ENCODE results near the gene LIPT1.

LIPT1 gene

DNA sequence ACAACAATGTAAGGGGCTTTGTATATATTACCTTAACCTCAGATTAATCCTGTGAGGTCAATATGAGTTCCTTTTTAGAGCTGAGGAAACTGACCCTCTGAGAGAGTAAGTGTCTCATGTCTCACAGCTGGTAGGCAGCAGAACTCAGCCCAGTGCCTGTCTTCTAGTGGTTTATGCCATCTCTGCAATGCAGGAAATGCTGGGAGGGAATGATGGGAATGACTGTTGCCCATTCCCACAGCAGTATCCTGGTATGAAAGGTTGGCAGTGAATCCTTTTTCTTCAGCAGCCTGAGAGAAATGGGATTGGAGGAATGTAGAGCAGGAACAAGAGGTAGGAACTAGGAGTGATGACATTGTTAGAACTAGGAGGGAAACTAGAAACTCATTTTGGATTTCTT lies 32.2 kb downstream of the LIPT1 start:
- TF ChIP-seq NFIC (IDR thresholded peaks at IDR 0.05): no peak
- no peak for TF ChIP-seq USF1 (IDR thresholded peaks at IDR 0.05)
- no peak for TF ChIP-seq TAF1 (IDR thresholded peaks at IDR 0.05; ENCODE audit: low read depth)
- no peak for TF ChIP-seq YY1 (IDR thresholded peaks at IDR 0.05; ENCODE audit: low read depth)
- TF ChIP-seq TEAD4 (IDR thresholded peaks at IDR 0.05): no peak
- TF ChIP-seq EGR1 (IDR thresholded peaks at IDR 0.05): no peak
- TF ChIP-seq EP300 (IDR thresholded peaks at IDR 0.05; ENCODE audit: borderline replicate concordance): no peak
- TF ChIP-seq RAD21 (IDR thresholded peaks at IDR 0.05; ENCODE audit: low read depth): no peak
- no peak for TF ChIP-seq ZBTB7A (IDR thresholded peaks at IDR 0.05; ENCODE audit: low read depth)
- TF ChIP-seq, protein P1, sequence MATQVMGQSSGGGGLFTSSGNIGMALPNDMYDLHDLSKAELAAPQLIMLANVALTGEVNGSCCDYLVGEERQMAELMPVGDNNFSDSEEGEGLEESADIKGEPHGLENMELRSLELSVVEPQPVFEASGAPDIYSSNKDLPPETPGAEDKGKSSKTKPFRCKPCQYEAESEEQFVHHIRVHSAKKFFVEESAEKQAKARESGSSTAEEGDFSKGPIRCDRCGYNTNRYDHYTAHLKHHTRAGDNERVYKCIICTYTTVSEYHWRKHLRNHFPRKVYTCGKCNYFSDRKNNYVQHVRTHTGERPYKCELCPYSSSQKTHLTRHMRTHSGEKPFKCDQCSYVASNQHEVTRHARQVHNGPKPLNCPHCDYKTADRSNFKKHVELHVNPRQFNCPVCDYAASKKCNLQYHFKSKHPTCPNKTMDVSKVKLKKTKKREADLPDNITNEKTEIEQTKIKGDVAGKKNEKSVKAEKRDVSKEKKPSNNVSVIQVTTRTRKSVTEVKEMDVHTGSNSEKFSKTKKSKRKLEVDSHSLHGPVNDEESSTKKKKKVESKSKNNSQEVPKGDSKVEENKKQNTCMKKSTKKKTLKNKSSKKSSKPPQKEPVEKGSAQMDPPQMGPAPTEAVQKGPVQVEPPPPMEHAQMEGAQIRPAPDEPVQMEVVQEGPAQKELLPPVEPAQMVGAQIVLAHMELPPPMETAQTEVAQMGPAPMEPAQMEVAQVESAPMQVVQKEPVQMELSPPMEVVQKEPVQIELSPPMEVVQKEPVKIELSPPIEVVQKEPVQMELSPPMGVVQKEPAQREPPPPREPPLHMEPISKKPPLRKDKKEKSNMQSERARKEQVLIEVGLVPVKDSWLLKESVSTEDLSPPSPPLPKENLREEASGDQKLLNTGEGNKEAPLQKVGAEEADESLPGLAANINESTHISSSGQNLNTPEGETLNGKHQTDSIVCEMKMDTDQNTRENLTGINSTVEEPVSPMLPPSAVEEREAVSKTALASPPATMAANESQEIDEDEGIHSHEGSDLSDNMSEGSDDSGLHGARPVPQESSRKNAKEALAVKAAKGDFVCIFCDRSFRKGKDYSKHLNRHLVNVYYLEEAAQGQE (IDR thresholded peaks at IDR 0.05; ENCODE audit: low read depth): no peak
- TF ChIP-seq CREB1 (IDR thresholded peaks at IDR 0.05; ENCODE audit: low read depth): no peak
- TF ChIP-seq, protein P2, sequence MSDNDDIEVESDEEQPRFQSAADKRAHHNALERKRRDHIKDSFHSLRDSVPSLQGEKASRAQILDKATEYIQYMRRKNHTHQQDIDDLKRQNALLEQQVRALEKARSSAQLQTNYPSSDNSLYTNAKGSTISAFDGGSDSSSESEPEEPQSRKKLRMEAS (IDR thresholded peaks at IDR 0.05): no peak

DNA sequence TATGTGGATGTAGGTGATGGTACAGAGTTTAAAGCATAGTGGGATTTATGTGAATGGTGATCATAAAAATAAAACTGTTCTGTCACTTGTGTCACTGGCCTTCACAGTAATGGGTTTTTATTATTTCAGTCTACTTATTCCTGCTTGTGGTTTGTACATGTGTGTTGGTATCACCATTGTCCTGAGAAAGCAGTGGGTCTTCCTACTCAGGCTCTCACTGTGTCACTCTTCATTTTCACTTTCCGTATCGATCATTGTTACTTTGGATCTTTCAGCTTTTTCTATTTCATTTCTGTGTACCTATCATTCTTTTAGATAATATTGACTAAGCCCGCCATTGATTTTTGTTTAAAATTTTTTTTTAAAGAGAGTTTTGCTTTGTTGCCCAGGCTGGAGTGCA lies 33.6 kb downstream of the LIPT1 start:
- TF ChIP-seq, protein P1 (IDR thresholded peaks at IDR 0.05; ENCODE audit: low read depth): no peak
- no peak for TF ChIP-seq FOXM1 (IDR thresholded peaks at IDR 0.05; ENCODE audit: borderline replicate concordance, low read depth)
- TF ChIP-seq YY1 (IDR thresholded peaks at IDR 0.05; ENCODE audit: low read depth): no peak
- TF ChIP-seq RAD21 (IDR thresholded peaks at IDR 0.05; ENCODE audit: low read depth): no peak
- TF ChIP-seq TEAD4 (IDR thresholded peaks at IDR 0.05): no peak
- TF ChIP-seq CEBPB (IDR thresholded peaks at IDR 0.05): no peak
- TF ChIP-seq EP300 (IDR thresholded peaks at IDR 0.05; ENCODE audit: borderline replicate concordance): no peak
- no peak for TF ChIP-seq CREB1 (IDR thresholded peaks at IDR 0.05; ENCODE audit: low read depth)
- TF ChIP-seq ZBTB7A (IDR thresholded peaks at IDR 0.05; ENCODE audit: low read depth): no peak
- TF ChIP-seq TCF12 (IDR thresholded peaks at IDR 0.05; ENCODE audit: low read depth): no peak
- no peak for TF ChIP-seq NFIC (IDR thresholded peaks at IDR 0.05)
- TF ChIP-seq USF1 (IDR thresholded peaks at IDR 0.05): no peak
- no peak for TF ChIP-seq EGR1 (IDR thresholded peaks at IDR 0.05)
- TF ChIP-seq, protein P2 (IDR thresholded peaks at IDR 0.05): no peak
- TF ChIP-seq TAF1 (IDR thresholded peaks at IDR 0.05; ENCODE audit: low read depth): no peak

GRCh38 chr2:99190548-99190947 lies 35.8 kb downstream of the LIPT1 start:
- TF ChIP-seq CREB1 (IDR thresholded peaks at IDR 0.05; ENCODE audit: low read depth) (no peak), CEBPB (IDR thresholded peaks at IDR 0.05) (no peak), ZBTB7A (IDR thresholded peaks at IDR 0.05; ENCODE audit: low read depth) (no peak), TAF1 (IDR thresholded peaks at IDR 0.05; ENCODE audit: low read depth) (no peak), EP300 (IDR thresholded peaks at IDR 0.05; ENCODE audit: borderline replicate concordance) (no peak), FOXM1 (IDR thresholded peaks at IDR 0.05; ENCODE audit: borderline replicate concordance, low read depth) (no peak), TEAD4 (IDR thresholded peaks at IDR 0.05) (no peak), TCF12 (IDR thresholded peaks at IDR 0.05; ENCODE audit: low read depth) (no peak), NFIC (IDR thresholded peaks at IDR 0.05) (no peak), USF1 (IDR thresholded peaks at IDR 0.05) (no peak), YY1 (IDR thresholded peaks at IDR 0.05; ENCODE audit: low read depth) (no peak), EGR1 (IDR thresholded peaks at IDR 0.05) (no peak)
- TF ChIP-seq, protein P2 (IDR thresholded peaks at IDR 0.05): no peak
- TF ChIP-seq, protein P1 (IDR thresholded peaks at IDR 0.05; ENCODE audit: low read depth): no peak

All from Ishikawa (cell line).